ENCODE measurements around the gene PLA2G7.

The PLA2G7 gene

DNA sequence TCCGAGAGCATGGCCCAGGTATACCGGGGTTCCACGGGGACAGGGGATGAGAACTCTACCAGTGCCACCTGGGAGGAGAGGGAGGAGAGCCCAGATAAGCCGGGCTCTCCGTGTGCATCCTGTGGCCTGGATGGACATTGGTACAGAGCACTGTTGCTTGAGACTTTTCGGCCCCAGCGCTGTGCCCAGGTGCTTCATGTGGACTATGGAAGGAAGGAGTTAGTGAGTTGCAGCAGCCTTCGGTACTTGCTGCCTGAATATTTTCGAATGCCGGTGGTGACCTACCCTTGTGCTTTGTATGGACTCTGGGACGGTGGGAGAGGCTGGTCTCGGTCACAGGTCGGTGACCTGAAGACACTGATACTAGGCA lies 46.2 kb downstream of the PLA2G7 start:
- DNase-seq (ENCODE audit: low read depth in 2 of 2) = no peak

DNA sequence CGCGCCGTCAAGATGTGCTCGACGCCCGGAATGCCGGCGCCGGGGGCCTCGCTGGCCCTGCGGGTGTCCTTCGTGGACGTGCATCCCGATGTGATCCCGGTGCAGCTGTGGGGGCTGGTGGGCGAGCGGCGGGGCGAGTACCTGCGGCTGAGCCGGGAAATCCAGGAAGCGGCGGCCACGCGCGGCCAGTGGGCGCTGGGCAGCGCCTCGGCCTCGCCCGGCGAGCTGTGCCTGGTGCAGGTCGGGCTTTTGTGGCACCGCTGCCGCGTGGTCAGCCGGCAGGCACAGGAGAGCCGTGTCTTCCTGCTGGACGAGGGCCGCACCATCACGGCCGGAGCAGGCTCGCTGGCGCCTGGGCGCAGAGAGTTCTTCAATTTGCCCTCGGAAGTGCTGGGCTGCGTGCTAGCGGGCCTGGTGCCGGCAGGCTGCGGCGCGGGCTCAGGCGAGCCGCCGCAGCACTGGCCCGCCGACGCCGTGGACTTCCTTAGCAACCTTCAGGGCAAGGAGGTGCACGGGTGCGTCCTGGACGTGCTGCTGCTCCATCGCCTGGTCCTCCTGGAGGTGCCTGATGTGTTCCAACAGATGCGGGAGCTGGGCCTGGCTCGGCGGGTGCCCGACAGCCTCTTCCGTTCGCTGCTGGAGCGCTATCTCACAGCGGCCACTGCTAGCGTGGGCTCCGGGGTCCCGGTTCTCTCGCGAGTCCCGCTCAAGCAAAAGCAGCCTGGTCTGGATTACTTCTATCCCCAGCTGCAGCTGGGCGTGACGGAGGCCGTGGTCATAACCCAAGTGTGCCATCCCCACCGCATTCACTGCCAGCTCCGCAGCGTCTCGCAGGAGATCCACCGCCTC lies 46.8 kb downstream of the PLA2G7 start:
- no peak for DNase-seq (ENCODE audit: low read depth in 2 of 2)

DNA sequence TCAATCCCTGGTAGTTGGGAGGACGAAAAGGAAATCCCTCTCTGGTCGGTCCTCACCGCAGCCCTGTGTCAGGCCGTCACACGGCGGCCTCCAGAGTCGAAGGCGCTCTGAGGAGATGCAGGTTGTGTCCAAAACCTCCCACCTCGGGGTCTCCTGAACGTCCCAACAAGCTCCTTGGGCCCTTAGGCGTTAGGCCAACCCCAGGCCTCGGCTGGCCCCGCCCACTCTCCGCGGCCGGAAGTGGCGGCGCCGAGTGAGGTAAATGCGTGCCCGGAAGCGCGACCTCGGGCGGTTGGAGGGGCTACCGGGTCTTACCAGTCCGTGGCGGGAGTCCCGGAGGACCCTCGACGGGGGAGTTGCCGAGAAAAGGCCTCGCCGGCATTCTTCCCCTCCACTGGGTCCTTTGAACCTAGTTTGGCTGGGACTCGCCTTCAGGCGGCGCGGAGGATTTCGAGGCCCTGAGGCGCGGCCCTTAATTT lies 47.5 kb downstream of the PLA2G7 start, which contains the start of gene TDRD6:
TSS of gene TDRD6 (plus strand) at position 267 of the 479 bp plus-strand sequence. CDS start 244 bp downstream, outside the sequence.
- no peak for DNase-seq (ENCODE audit: low read depth in 2 of 2)

DNA sequence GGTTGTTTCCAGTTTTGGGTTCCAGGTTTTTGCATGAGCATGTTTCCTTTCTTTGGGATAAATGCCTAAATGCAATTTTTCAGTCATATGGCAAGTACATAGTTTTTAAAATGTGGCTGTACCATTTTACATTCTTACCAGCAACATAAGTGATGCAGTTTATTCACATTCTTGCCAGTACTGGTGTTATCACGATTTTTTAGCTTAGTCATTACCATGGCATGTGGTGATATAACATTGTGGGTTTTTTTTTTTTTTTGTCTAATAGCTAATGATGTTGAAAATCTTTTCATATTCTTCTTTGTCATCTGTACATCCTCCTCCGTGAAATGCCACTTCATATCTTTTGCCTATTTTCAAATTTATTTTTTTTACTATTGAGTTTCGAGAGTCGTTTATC lies 50.4 kb downstream of the PLA2G7 start:
- peak in 1 of 2 experiments; percentile 1 for DNase-seq (ENCODE audit: low read depth in 2 of 2)

DNA sequence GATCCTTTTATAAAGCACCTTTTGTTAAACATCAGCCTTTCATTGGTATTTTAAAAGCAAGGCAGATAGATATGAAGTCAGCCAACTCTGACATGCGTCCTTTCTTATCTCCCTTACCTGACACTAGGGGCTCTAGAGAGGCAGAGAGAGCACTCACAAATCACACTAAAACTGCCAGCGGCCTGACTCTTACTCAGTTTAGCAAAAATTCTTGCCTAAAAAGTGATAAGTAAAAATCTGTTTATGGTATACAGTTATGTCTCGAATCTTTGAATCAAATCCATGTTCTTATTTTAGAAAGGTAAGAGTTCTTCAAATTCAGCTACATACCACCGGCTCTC lies 57.9 kb downstream of the PLA2G7 start:
- no peak for DNase-seq (ENCODE audit: low read depth in 2 of 2)

DNA sequence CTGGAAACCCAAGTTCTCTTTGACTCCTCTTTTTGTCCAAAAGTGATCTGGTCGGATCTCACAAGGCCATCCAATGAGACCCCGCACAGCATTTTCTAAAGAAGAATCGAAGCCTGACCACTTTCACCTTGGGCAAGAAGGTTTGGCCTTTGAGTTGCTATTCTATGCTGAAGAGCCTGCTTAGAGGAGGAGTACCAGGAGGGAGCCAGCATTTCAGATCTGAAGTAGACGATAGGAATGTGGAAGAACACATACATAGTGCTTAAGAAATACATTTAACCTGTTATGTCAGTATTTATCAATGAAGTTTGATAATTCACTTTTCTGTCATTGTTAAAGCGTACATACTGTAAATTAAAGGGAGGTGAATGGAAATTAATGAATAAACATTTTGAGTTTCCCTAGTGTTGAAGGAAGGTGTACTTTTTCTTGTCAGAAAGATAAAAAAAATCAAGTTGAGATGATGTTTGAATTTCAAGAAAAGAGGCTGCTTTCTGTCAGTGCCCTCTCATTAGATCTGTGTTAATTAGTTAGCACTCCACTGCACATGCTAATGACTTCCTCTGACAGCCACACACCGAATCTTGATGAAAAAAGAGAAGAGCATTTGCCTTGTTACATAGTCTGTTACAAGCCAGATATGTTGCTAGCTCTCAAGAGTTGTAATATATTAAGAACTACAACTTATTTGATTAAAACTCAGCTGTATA lies 58.4 kb downstream of the PLA2G7 start:
- no peak for DNase-seq (ENCODE audit: low read depth in 2 of 2)

DNA sequence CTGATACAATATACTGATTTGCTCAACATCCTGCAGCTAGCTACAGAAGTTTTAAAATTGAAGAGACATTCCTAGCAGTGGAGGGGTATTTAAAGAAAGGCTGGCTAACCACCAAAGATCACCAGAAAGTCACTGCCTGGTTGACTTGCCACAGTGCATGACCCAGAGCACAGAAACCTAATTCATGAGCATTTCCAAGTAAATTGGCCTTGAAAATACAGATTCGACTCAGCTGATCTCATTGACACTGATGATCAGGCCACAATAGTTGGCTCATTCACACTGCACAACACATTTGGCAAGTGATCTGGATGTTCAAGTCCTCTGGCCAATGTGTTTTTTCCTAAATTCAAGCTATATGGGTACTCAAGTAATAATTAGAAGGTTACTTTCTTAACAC lies 60.8 kb downstream of the PLA2G7 start:
- no peak for DNase-seq (ENCODE audit: low read depth in 2 of 2)

DNA sequence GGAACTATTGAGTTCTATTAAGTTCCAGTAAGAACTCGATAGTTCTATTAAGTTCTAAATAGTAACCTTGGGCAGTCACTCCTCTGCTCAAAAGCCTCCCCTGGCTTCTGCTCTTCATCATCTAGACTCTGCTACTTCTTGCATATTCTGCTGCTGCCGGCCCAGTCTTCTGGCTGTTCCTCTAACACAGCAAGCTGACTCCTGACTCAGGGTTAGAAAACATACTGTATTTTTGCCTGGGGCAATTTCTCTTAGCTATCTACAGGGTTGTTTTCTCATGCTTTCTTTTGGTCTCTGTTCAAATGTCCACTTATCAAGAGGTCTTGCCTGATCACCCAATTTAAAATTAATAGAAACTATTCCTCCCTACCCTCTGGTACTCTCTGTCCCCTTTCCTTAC lies 67.8 kb downstream of the PLA2G7 start:
- no peak for DNase-seq (ENCODE audit: low read depth in 2 of 2)

DNA sequence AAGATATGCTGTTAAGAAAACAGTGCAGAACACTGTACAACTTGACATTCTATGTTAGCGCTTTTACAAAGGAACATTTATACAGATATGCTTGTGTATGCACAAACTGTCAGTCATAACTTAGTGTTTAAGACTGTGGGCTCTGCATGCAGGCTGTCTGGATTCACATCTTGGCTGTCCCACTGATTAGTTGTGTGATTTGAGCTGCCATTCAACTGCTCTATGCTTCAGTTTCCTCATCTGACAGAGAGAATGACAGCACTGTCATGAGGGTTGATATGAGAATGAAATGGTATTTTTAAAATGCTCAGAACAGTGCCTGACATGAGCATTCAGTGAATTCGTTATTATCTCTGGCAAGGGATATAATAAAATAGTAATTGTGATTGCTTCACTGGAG lies 73.7 kb downstream of the PLA2G7 start:
- DNase-seq (ENCODE audit: low read depth in 2 of 2) = no peak

DNA sequence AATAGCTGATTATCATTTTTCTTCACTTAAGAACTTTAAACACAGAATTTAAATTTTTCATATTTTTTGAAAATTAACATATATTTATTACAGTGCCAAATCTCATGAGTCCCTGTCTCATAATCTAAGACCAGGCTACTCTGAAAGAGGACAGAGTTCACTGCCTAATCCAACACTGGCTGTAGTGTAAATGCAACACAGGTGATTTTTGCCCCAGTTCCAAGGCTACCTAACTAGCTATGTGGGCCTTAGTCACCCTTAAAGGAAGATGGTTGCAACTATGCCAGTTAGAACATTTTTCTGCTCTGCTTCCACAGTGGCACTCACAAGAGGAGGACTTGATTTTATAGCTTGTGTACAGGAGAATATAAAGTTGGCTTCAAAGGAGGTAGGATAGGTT lies 77.5 kb downstream of the PLA2G7 start:
- DNase-seq (ENCODE audit: low read depth in 2 of 2) = no peak

DNA sequence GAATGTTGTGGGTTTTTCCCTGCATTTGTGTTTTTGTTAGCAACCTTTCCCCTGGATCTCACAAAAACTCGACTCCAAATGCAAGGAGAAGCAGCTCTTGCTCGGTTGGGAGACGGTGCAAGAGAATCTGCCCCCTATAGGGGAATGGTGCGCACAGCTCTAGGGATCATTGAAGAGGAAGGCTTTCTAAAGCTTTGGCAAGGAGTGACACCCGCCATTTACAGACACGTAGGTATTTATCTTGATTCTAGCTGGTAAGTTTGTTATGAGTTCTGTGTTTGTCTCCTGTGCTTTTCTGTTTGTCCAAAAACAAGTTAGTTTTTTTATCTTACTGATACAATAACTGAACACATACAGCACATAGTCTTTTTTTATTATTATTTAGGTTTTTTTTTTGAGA lies 79.4 kb downstream of the PLA2G7 start:
- DNase-seq (ENCODE audit: low read depth in 2 of 2) = no peak
